Heart left ventricle (tissue), 16 donors: Measurements from ENCODE around the gene SIMC1. TPM values are rescaled to one million over a fixed set of nuclear protein-coding genes. Genes with fewer than 3 reads are reported as not detected.
"Not testable (repeated sequence)": the region's sequence is repeated elsewhere in the genome, so short reads cannot be mapped to it uniquely, and the experiment has no call there.

ENCODE experiments used
- ATAC-seq, 4 donors: fragments of 200-7000 bp; cut with Tn5 transposase; one replicate each; pipeline ENCODE4 v1.9.1; 2020 to 2022; ENCODE audit warnings: moderate library complexity in 4 of 4, mild to moderate bottlenecking in 3 of 4, moderate number of reproducible peaks in 1 of 4
- DNase-seq, 5 donors: peaks; one replicate each; pipeline ENCODE4 v3.0.0-alpha.2; 2020
- H3K27ac ChIP-seq, 12 donors: fragments of 200-600 bp; sonication (generic) in 4 of 12; one replicate each; pipeline versions ENCODE4 v1.5.0 to v1.8.0; 2016 to 2022; ENCODE audit warnings: mild to moderate bottlenecking in 2 of 12
- H3K27me3 ChIP-seq, 9 donors: fragments of 200-600 bp; sonication (generic) in 2 of 9; one replicate each; pipeline versions ENCODE4 v1.5.1 to v1.8.0; 2016 to 2022; ENCODE audit warnings: mild to moderate bottlenecking in 3 of 9
- H3K36me3 ChIP-seq, 9 donors: fragments of 200-600 bp; sonication (generic) in 2 of 9; one replicate each; pipeline versions ENCODE4 v1.5.0 to v1.8.0; 2018 to 2022; ENCODE audit warnings: mild to moderate bottlenecking in 2 of 9
- H3K4me1 ChIP-seq, 12 donors: fragments of 200-600 bp; sonication (generic) in 4 of 12; one replicate each; pipeline versions ENCODE4 v1.5.0 to v1.8.0; 2016 to 2022; ENCODE audit warnings: mild to moderate bottlenecking in 3 of 12
- H3K4me3 ChIP-seq, 12 donors: fragments of 200-600 bp; sonication (generic) in 4 of 12; one replicate each; pipeline versions ENCODE4 v1.5.0 to v1.8.0; 2017 to 2022; ENCODE audit warnings: mild to moderate bottlenecking in 9 of 12, moderate library complexity in 4 of 12
- H3K9me3 ChIP-seq, 12 donors: fragments of 200-600 bp; sonication (generic) in 4 of 12; one replicate each; pipeline versions ENCODE4 v1.5.0 to v1.8.0; 2016 to 2022; ENCODE audit warnings: mild to moderate bottlenecking in 1 of 12
- WGBS, 4 donors: extraction: QIAGEN DNeasy Blood & Tissue Kit in 2 of 4; methylation state at CpG; one replicate each; pipeline versions ENCODE4 v1.1.5 to v1.1.7; 2013 to 2018; 5-methylcytosine and 5-hydroxymethylcytosine counted together
- intact Hi-C, 10 donors: fragments of 100-400 bp; cut with DNase I; formaldehyde crosslinking; loops; one replicate each; pipeline versions ENCODE4 v1.11.1 to v1.14.2; 2022
- polyA plus RNA-seq, 2 donors: library from polyadenylated mRNA; stranded (reverse); fragments of 200-250 nt; gene quantifications; one replicate each; pipeline ENCODE4 v1.2.3, GENCODE V29; 2013
- total RNA-seq, 9 donors: library from RNA; depleted of rRNA in 2 of 9; stranded (reverse); fragments of >200 nt in 2 of 9; fragmentation: NEBNext Ultra II Directional in 3 of 9; extraction: Animal tissue kit (Norgen Biotek cat#: 25700) in 3 of 9; gene quantifications; one replicate each; pipeline versions ENCODE4 v1.1.0 to v1.2.4, GENCODE V29; 2016 to 2023
- donor health status: ischemic (EF 13 %, LVEDD 7.1; RV severe dilation, severe dysfunction).
- donor health status: healthy with polysubstance abuse.
- donor health status: DM: no; HTN: yes; CAD: no.
- donor health status: DM: no; HTN: no; CAD: no.
- donor health status: ischemic (EF 25% LVEDD 6.9; RV normal size, moderate dysfunction).
- donor health status: ischemic (EF 25% LVEDD 5.7; RV mildly dilated, moderate dysfunction).
- donor health status: healthy.
- donor health status: DM: yes; HTN: yes; CAD: no.
- donor health status: ischemic (EF 35%, LVEDD 5.7; RV mildly dilated, moderate dysfunction).
- donor health status: nonischemic (EF 11% LVEDD 7.7; RV severe dilation, severe dysfunction).
- donor health status: DM: yes; HTN: yes; CAD: no.
- donor health status: PGD.
- donor health status: ischemic (EF 29% LVEDD 5.4; RV normal size, mild dysfunction).
- donor health status: nonischemic (EF 23%, LVEDD 6.1; RV moderate dilation, normal function).

Gene SIMC1
- total and polyA plus RNA-seq, 11 donors = 2.2 to 9.0 (median 4.6) TPM

DNA sequence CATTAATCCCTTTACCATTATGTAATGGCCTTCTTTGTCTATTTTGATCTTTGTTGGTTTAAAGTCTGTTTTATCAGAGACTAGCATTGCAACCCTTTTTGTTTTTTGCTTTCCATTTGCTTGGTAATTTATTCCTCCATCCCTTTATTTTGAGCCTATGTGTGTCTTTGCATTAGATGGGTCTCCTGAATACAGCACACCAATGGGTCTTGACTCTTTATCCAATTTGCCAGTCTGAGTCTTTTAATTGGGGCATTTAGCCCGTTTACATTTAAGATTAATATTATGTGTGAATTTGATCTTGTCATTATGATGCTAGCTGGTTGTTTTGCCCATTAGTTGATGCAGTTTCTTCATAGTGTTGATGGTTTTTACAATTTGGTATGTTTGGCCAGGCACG lies 12.5 kb downstream of the SIMC1 start:
- H3K4me3 ChIP-seq, H3K27me3 ChIP-seq, H3K36me3 ChIP-seq, H3K4me1 ChIP-seq, ATAC-seq, intact Hi-C loops, DNase-seq, H3K27ac ChIP-seq, H3K9me3 ChIP-seq: not testable (repeated sequence)
- WGBS, 4 donors = 96 to 100% (median 98%) methylated on average over 2 of the region's 2 CpGs

- H3K4me3 ChIP-seq, H3K4me1 ChIP-seq, intact Hi-C loops, H3K27me3 ChIP-seq, H3K9me3 ChIP-seq, H3K36me3 ChIP-seq, H3K27ac ChIP-seq, DNase-seq, ATAC-seq: not testable (repeated sequence)
- WGBS, 4 donors = 95 to 100% (median 97%) methylated on average over 4 to 34 of the region's 36 CpGs
Measured at GRCh38 chr5:176252171-176252570, 13.9 kb downstream of the SIMC1 start.

- ATAC-seq, intact Hi-C loops: not testable (repeated sequence)
- WGBS, 4 donors = 90 to 96% (median 94%) methylated on average over 8 of the region's 8 CpGs
Measured at GRCh38 chr5:176253370-176254065, 15.3 kb downstream of the SIMC1 start.

DNA sequence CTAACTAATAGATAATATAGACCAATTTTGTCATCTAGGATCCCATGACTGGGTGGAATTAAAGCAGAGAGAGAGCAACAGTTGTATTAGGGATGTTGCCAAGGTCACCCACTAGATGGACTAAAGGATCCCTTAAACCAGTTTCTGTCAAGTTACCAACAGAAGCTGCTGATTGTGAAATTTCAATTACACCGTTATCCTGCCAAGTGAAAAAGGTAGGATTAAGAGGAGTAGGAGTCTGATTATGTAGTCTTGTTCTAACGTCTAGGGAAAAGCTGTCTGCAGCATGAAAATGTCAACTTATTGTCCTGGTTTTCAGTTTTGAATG lies 15.8 kb downstream of the SIMC1 start:
- H3K27ac ChIP-seq, H3K9me3 ChIP-seq, intact Hi-C loops, H3K4me3 ChIP-seq, DNase-seq, H3K4me1 ChIP-seq, ATAC-seq, H3K27me3 ChIP-seq, H3K36me3 ChIP-seq: not testable (repeated sequence)
- WGBS, 4 donors = 29 to 39% (median 35%) methylated on average over 1 to 2 of the region's 2 CpGs; no CpG with 5 or more reads in 1 of the 4 donors

More at GRCh38 chr5:176253370-176254065, 15.3 kb downstream of the SIMC1 start:
- not testable (repeated sequence) for H3K27me3 ChIP-seq, H3K4me1 ChIP-seq, H3K9me3 ChIP-seq, H3K36me3 ChIP-seq, H3K27ac ChIP-seq, H3K4me3 ChIP-seq, DNase-seq

DNA sequence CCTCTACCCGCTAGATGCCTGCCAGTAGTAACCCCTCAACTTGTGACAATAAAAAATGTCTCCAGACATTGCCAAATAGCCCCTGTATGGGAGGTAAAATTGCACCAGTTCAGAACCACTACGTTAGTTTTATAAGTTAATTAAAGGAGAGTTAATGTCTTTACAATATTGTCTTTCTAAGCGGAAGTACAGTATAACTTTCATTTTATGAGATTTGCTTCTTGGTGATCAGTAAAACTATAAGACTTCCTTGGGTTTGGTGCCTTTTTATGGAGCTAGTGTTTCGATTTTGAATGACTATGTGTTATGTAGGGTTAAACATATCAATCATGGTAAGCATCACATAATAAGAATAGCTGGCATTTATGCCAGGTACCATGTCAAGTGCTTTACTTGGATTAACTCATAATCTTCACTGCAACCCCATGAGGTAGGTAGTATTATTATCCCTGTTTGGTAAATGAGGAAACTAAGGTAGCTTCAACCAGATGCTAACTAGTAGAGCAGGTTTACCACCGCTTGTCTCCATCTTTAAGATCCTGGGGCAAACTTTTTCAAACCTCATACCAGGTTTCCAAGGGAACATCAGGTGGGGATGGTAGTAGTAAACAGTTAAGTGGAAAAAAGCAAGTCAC lies 19.8 kb downstream of the SIMC1 start:
- WGBS, 4 donors = 94 to 99% (median 94%) methylated on average over 5 of the region's 5 CpGs
- H3K4me3 ChIP-seq, H3K36me3 ChIP-seq, intact Hi-C loops, H3K27me3 ChIP-seq, H3K27ac ChIP-seq, H3K9me3 ChIP-seq, ATAC-seq, DNase-seq, H3K4me1 ChIP-seq: not testable (repeated sequence)

DNA sequence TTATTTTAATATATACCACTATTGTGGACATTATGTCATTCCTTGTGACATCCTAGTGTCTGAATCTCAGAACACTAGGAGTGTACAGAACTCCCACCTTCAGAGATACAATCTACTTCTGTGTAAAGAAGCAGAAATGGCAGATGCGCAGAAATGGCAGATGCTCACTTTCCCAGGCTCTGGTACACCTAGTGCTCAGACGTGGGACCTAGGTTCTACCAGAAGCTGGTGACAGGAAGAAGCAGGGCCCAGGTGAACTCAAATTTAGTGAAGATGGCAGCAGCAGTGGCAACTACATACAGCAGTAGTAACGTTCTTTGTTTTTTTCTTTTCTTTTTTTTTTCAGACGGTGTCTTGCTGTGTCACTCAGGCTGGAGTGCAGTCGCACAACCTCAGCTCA lies 22.5 kb downstream of the SIMC1 start:
- H3K9me3 ChIP-seq, H3K4me3 ChIP-seq, H3K4me1 ChIP-seq, ATAC-seq, intact Hi-C loops, H3K36me3 ChIP-seq, H3K27me3 ChIP-seq, H3K27ac ChIP-seq, DNase-seq: not testable (repeated sequence)
- 95 to 99% (median 96%) methylated on average over 5 of the region's 5 CpGs for WGBS, 4 donors

DNA sequence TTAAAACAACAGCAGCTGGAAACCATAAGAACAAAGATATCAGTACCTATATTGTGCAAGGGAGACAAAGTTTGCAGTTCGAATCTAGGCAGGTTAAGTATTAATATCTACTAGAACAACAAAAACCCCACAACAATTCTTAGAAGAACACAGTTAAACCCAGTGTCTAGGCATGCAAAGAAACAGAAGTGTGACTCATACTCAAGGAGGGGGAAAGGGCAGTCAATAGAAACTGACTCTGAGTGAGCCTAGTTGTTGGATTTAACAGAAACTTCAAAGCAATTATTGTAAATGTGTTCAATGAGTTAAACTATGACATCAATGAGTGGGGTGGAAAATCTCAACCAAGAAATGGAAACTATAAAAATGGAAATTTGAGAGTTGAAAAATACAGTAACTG lies 28.2 kb downstream of the SIMC1 start:
- H3K27ac ChIP-seq, H3K36me3 ChIP-seq, intact Hi-C loops, H3K9me3 ChIP-seq, ATAC-seq, H3K27me3 ChIP-seq, DNase-seq, H3K4me1 ChIP-seq, H3K4me3 ChIP-seq: not testable (repeated sequence)
- WGBS, 4 donors = 92 to 96% methylated on average over 1 of the region's 1 CpG; no CpG with 5 or more reads in 2 of the 4 donors

DNA sequence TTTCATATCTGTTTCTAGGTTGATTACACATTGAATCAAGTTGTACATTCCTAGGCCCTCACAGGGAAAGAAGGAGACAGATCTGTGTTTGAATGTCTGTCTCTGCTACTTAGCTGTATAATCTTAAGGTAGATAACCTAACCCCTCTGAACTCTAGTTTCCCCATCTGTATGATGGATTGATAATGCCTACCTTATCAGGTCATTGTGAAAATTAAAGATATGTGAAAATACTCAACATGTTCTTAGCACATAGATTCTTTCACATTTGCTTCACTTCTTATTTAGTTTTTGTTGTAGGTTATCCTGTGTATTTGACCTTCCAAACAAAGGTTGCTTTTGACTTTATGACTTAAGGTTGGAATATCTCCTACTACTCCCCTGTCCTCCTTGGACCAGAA lies 50.8 kb downstream of the SIMC1 start:
- H3K27ac ChIP-seq, H3K4me1 ChIP-seq, intact Hi-C loops, H3K9me3 ChIP-seq, H3K36me3 ChIP-seq, ATAC-seq, H3K4me3 ChIP-seq, DNase-seq, H3K27me3 ChIP-seq: not testable (repeated sequence)

DNA sequence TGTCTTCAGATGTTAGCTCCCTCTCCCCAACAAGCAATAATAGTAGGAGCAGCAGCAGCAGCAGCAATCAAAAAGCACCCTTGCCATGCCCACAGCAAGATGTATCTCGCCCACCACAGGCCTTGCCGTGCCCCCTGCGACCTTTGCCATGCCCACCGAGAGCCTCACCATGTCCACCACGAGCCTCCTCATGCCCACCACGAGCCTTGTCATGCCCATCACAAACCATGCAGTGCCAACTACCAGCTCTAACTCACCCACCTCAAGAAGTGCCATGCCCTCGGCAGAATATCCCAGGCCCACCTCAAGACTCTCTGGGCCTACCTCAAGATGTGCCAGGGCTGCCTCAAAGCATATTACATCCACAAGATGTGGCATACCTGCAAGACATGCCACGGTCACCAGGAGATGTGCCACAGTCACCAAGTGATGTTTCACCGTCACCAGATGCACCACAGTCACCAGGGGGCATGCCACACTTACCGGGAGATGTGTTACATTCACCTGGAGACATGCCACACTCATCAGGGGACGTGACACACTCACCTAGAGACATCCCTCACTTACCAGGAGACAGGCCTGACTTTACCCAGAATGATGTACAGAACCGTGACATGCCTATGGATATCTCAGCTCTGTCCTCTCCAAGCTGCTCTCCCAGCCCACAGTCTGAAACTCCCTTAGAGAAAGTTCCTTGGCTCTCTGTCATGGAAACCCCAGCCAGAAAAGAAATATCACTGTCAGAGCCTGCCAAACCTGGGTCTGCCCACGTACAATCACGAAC lies 52.0 kb downstream of the SIMC1 start:
- DNase-seq = peak in 1 of 5 donors; percentile 28
- H3K9me3 ChIP-seq, H3K27ac ChIP-seq, H3K27me3 ChIP-seq, H3K36me3 ChIP-seq, H3K4me1 ChIP-seq, intact Hi-C loops, H3K4me3 ChIP-seq: not testable (repeated sequence)
- ATAC-seq = peak in 1 of 4 donors; percentile 31
- WGBS, 4 donors = 83 to 92% (median 89%) methylated on average over 12 to 14 of the region's 14 CpGs

- H3K4me3 ChIP-seq, DNase-seq, H3K27ac ChIP-seq, H3K27me3 ChIP-seq, H3K4me1 ChIP-seq, intact Hi-C loops, H3K9me3 ChIP-seq, ATAC-seq: not testable (repeated sequence)
- H3K36me3 ChIP-seq = peaks cover 0 to 27% (median 5%) of the 10 kb centered on the region in 9 donors
- WGBS, 4 donors = 95 to 97% methylated on average over 11 to 18 of the region's 31 CpGs; no CpG with 5 or more reads in 2 of the 4 donors
Measured at GRCh38 chr5:176305356-176305755, 67.1 kb downstream of the SIMC1 start.
